WTC11 (cell line): ENCODE data around the gene TMEM260. TPM values are rescaled to one million over a fixed set of nuclear protein-coding genes. Genes with fewer than 3 reads are reported as not detected.

Experiments used
- ATAC-seq: fragments of 200-7000 bp; cut with Tn5 transposase; 2 replicates; pipeline ENCODE4 v1.10.0; 2021; ENCODE audit warnings: mild to moderate bottlenecking, moderate library complexity
- CTCF ChIA-PET: fragments of 300-600 bp; sonication (Branson Sonifier 250); formaldehyde crosslinking; loops from one replicate; lab custom pipeline; 2021; ENCODE audit warnings: antibody characterized with exemption; lab: Charles Lee
- POLR2A ChIA-PET: fragments of 350-600 bp; sonication (Branson Sonifier 250); formaldehyde crosslinking; loops from one replicate; lab custom pipeline; 2021; ENCODE audit warnings: antibody characterized with exemption; lab: Charles Lee
- DNase-seq: peaks from one replicate; pipeline ENCODE4 v3.0.0; 2021; ENCODE audit warnings: low spot score
- H3K27ac Mint-ChIP-seq: 2 replicates; pipeline ENCODE4 v1.8.0; 2021; ENCODE audit warnings: mixed read lengths
- H3K27me3 Mint-ChIP-seq: 2 replicates; pipeline ENCODE4 v1.8.0; 2021; ENCODE audit warnings: low read depth, mild to moderate bottlenecking, moderate library complexity, mixed read lengths
- H3K36me3 Mint-ChIP-seq: 2 replicates; pipeline ENCODE4 v1.8.0; 2021; ENCODE audit warnings: mixed read lengths
- H3K4me1 Mint-ChIP-seq: 2 replicates; pipeline ENCODE4 v1.8.0; 2022; ENCODE audit warnings: mixed read lengths
- H3K4me3 Mint-ChIP-seq: 2 replicates; pipeline ENCODE4 v1.8.0; 2021; ENCODE audit warnings: mild to moderate bottlenecking, moderate library complexity, mixed read lengths
- H3K9me3 Mint-ChIP-seq: 2 replicates; pipeline ENCODE4 v1.8.0; 2021; ENCODE audit warnings: mixed read lengths
- FOXK1 ChIP-seq: sonication (generic); formaldehyde crosslinking; IDR thresholded peaks from 2 replicates; pipeline ENCODE4 v1.8.0; 2022; ENCODE audit warnings: mild to moderate bottlenecking, moderate library complexity, missing genetic modification reagents
- FOXP1 ChIP-seq: sonication (generic); formaldehyde crosslinking; IDR thresholded peaks from 2 replicates; pipeline ENCODE4 v1.8.0; 2022; ENCODE audit warnings: missing genetic modification reagents, mild to moderate bottlenecking, moderate library complexity, borderline replicate concordance
- GABPB1 ChIP-seq: sonication (generic); formaldehyde crosslinking; IDR thresholded peaks from 2 replicates; pipeline ENCODE4 v1.8.1; 2023; ENCODE audit warnings: mild to moderate bottlenecking, missing genetic modification reagents
- GRHL2 ChIP-seq: fragments of 250-450 bp; sonication (Bioruptor Pico); IDR thresholded peaks from 2 replicates; pipeline ENCODE4 v1.8.0; 2022; ENCODE audit warnings: mild to moderate bottlenecking, moderate library complexity; ENCODE audit not compliant: insufficient replicate concordance, severe bottlenecking
- JUN ChIP-seq: sonication (generic); formaldehyde crosslinking; IDR thresholded peaks from 2 replicates; pipeline ENCODE4 v1.8.0; 2023; ENCODE audit warnings: mild to moderate bottlenecking, missing genetic modification reagents
- KAT7 ChIP-seq: sonication (generic); formaldehyde crosslinking; IDR thresholded peaks from 2 replicates; pipeline ENCODE4 v1.8.1; 2023; ENCODE audit warnings: missing genetic modification reagents, mild to moderate bottlenecking, borderline replicate concordance
- MXD4 ChIP-seq: fragments of 250-450 bp; sonication (Bioruptor Pico); IDR thresholded peaks from 2 replicates; pipeline ENCODE4 v1.8.0; 2021; ENCODE audit warnings: mild to moderate bottlenecking, moderate library complexity, borderline replicate concordance
- MYBL2 ChIP-seq: sonication (generic); formaldehyde crosslinking; IDR thresholded peaks from 2 replicates; pipeline ENCODE4 v1.8.1; 2023; ENCODE audit warnings: mild to moderate bottlenecking, moderate library complexity, missing genetic modification reagents
- NR1H2 ChIP-seq: sonication (generic); formaldehyde crosslinking; IDR thresholded peaks from 2 replicates; pipeline ENCODE4 v1.9.0; 2021; ENCODE audit warnings: mild to moderate bottlenecking, moderate library complexity, missing genetic modification reagents
- NR2C2 ChIP-seq: sonication (generic); formaldehyde crosslinking; IDR thresholded peaks from 2 replicates; pipeline ENCODE4 v1.8.0; 2022; ENCODE audit warnings: mild to moderate bottlenecking, missing genetic modification reagents
- TCF7 ChIP-seq: sonication (generic); formaldehyde crosslinking; IDR thresholded peaks from 2 replicates; pipeline ENCODE4 v1.8.0; 2022; ENCODE audit warnings: mild to moderate bottlenecking, low read depth, missing genetic modification reagents, moderate library complexity
- TP53 ChIP-seq: sonication (generic); formaldehyde crosslinking; IDR thresholded peaks from 2 replicates; pipeline ENCODE4 v1.8.1; 2023; ENCODE audit warnings: mild to moderate bottlenecking, missing genetic modification reagents
- ZNF232 ChIP-seq: sonication (generic); formaldehyde crosslinking; IDR thresholded peaks from 2 replicates; pipeline ENCODE4 v1.8.0; 2022; ENCODE audit warnings: mild to moderate bottlenecking, missing genetic modification reagents
- ZNF263 ChIP-seq: sonication (generic); formaldehyde crosslinking; IDR thresholded peaks from 2 replicates; pipeline ENCODE4 v1.8.1; 2022; ENCODE audit warnings: low read depth, mild to moderate bottlenecking, moderate library complexity, missing genetic modification reagents
- total RNA-seq: library from RNA; stranded (reverse); gene quantifications from 3 replicates; pipeline ENCODE4 v1.2.3, GENCODE V29; 2021
- TF ChIP-seq, protein P1 (sequence below): sonication (generic); formaldehyde crosslinking; IDR thresholded peaks from 2 replicates; pipeline ENCODE4 v1.8.1; 2022; ENCODE audit warnings: low read depth, mild to moderate bottlenecking, moderate library complexity, missing genetic modification reagents, borderline replicate concordance
- TF ChIP-seq, protein P2 (sequence below): fragments of 250-450 bp; sonication (Bioruptor Pico); IDR thresholded peaks from 2 replicates; pipeline ENCODE4 v1.9.0; 2021; ENCODE audit warnings: mild to moderate bottlenecking, borderline replicate concordance
- TF ChIP-seq, protein P3 (sequence below): sonication (generic); formaldehyde crosslinking; IDR thresholded peaks from 2 replicates; pipeline ENCODE4 v1.8.0; 2022; ENCODE audit warnings: mild to moderate bottlenecking, missing genetic modification reagents
- TF ChIP-seq, protein P4 (sequence below): sonication (generic); formaldehyde crosslinking; IDR thresholded peaks from 2 replicates; pipeline ENCODE4 v1.8.1; 2023; ENCODE audit warnings: mild to moderate bottlenecking, missing genetic modification reagents
- TF ChIP-seq, protein P5 (sequence below): sonication (generic); formaldehyde crosslinking; IDR thresholded peaks from 2 replicates; pipeline ENCODE4 v1.8.1; 2023; ENCODE audit warnings: mild to moderate bottlenecking, missing genetic modification reagents, moderate library complexity
- TF ChIP-seq, protein P6 (sequence below): fragments of 200-600 bp; IDR thresholded peaks from 2 replicates; pipeline ENCODE4 v1.8.0; 2022; ENCODE audit warnings: antibody characterized with exemption

TMEM260 gene
- total RNA-seq, 1 experiment from 2014 or later: 17.9 TPM

DNA sequence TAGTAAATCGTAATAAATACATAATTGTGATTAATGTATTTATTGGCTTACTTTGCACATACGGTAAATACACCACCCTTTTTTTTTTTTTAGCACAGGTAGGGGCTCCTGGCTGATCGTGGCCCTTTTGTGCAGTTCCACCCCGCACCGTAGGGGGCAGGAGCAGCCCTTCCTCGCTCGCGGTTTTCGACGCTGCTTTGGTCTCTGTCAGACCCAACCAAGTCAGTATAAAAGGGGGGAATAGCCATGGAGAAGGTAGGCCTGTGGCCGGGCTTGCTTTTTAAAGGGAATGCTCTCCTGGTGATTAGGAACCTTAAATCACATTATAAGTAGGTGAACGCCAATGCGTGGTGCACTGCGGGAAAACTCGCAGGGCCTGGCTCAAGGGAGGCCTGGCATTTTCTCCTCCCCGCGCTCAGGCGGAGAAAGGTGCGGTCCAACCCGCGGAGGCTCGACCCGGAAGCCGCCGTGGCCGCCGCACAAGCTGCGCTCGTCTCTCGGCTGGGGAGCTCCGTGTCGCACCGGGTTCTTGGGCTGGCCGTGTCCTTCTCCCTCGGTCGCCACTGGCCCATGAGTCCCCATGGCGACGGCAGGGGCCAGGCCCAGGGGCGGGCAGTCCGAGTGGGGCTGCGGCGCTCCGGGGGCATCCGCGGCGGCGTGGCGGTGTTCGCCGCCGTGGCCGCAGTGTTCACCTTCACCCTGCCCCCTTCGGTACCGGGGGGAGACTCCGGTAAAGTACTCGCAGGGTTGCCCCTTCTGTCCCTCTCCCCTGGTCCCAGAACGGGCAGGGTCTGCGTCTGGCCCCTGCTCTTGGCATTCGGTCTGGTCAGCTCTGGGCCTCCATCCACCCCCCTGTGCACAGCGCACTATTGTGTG is at the start of gene TMEM260 (continued):
- TF ChIP-seq, protein P1, sequence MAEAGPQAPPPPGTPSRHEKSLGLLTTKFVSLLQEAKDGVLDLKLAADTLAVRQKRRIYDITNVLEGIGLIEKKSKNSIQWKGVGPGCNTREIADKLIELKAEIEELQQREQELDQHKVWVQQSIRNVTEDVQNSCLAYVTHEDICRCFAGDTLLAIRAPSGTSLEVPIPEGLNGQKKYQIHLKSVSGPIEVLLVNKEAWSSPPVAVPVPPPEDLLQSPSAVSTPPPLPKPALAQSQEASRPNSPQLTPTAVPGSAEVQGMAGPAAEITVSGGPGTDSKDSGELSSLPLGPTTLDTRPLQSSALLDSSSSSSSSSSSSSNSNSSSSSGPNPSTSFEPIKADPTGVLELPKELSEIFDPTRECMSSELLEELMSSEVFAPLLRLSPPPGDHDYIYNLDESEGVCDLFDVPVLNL (CRISPR knock-in tag): no peak
- TF ChIP-seq GABPB1 (CRISPR knock-in tag): no peak; the same call in 1 of the 2 replicates
- TF ChIP-seq, all 79 proteins: peak for 13

DNA sequence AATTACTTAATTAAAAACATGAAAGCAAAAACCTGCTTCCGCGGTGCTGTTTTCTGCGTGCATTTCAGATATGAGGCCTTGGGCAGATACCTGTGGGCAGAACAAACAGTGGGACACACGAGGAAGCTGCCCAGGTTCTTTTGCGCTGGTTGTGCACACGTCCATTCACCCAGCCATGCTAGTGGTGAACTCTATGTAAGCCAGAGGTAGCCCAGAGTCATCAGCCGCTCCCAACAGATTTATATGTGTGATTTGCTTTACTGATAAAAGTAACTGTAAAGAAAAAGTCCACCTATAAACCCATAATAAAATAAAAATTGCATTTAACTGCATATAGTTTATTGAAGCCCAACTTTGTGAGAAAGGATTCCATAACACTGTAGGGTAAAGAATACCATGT is 47.1 kb upstream of the TMEM260 start:
- ATAC-seq (no peak), DNase-seq (no peak)
- H3K9me3 Mint-ChIP-seq: no peaks in the 10 kb centered on the region
- POLR2A ChIA-PET: no interaction called here
- CTCF ChIA-PET: no interaction called here
- H3K4me3 Mint-ChIP-seq: no peak overlapping the region
- H3K27me3 Mint-ChIP-seq: peaks cover 4% of the 10 kb centered on the region; the same call in 1 of the 2 replicates
- peaks cover 5% of the 10 kb centered on the region for H3K4me1 Mint-ChIP-seq
- no peaks in the 10 kb centered on the region for H3K36me3 Mint-ChIP-seq
- TF ChIP-seq MYBL2 (CRISPR knock-in tag) (no peak), MXD4 (CRISPR knock-in tag) (no peak), JUN (CRISPR knock-in tag) (no peak), GRHL2 (CRISPR knock-in tag) (no peak), FOXK1 (CRISPR knock-in tag) (no peak), ZNF232 (CRISPR knock-in tag) (no peak), NR2C2 (CRISPR knock-in tag) (no peak)
- TF ChIP-seq, protein P2, sequence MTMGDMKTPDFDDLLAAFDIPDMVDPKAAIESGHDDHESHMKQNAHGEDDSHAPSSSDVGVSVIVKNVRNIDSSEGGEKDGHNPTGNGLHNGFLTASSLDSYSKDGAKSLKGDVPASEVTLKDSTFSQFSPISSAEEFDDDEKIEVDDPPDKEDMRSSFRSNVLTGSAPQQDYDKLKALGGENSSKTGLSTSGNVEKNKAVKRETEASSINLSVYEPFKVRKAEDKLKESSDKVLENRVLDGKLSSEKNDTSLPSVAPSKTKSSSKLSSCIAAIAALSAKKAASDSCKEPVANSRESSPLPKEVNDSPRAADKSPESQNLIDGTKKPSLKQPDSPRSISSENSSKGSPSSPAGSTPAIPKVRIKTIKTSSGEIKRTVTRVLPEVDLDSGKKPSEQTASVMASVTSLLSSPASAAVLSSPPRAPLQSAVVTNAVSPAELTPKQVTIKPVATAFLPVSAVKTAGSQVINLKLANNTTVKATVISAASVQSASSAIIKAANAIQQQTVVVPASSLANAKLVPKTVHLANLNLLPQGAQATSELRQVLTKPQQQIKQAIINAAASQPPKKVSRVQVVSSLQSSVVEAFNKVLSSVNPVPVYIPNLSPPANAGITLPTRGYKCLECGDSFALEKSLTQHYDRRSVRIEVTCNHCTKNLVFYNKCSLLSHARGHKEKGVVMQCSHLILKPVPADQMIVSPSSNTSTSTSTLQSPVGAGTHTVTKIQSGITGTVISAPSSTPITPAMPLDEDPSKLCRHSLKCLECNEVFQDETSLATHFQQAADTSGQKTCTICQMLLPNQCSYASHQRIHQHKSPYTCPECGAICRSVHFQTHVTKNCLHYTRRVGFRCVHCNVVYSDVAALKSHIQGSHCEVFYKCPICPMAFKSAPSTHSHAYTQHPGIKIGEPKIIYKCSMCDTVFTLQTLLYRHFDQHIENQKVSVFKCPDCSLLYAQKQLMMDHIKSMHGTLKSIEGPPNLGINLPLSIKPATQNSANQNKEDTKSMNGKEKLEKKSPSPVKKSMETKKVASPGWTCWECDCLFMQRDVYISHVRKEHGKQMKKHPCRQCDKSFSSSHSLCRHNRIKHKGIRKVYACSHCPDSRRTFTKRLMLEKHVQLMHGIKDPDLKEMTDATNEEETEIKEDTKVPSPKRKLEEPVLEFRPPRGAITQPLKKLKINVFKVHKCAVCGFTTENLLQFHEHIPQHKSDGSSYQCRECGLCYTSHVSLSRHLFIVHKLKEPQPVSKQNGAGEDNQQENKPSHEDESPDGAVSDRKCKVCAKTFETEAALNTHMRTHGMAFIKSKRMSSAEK (CRISPR knock-in tag): no peak
- TF ChIP-seq, protein P3, sequence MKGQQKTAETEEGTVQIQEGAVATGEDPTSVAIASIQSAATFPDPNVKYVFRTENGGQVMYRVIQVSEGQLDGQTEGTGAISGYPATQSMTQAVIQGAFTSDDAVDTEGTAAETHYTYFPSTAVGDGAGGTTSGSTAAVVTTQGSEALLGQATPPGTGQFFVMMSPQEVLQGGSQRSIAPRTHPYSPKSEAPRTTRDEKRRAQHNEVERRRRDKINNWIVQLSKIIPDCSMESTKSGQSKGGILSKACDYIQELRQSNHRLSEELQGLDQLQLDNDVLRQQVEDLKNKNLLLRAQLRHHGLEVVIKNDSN (CRISPR knock-in tag): no peak
- TF ChIP-seq, protein P4, sequence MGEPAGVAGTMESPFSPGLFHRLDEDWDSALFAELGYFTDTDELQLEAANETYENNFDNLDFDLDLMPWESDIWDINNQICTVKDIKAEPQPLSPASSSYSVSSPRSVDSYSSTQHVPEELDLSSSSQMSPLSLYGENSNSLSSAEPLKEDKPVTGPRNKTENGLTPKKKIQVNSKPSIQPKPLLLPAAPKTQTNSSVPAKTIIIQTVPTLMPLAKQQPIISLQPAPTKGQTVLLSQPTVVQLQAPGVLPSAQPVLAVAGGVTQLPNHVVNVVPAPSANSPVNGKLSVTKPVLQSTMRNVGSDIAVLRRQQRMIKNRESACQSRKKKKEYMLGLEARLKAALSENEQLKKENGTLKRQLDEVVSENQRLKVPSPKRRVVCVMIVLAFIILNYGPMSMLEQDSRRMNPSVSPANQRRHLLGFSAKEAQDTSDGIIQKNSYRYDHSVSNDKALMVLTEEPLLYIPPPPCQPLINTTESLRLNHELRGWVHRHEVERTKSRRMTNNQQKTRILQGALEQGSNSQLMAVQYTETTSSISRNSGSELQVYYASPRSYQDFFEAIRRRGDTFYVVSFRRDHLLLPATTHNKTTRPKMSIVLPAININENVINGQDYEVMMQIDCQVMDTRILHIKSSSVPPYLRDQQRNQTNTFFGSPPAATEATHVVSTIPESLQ (CRISPR knock-in tag): no peak
- H3K27ac Mint-ChIP-seq: no peak overlapping the region

DNA sequence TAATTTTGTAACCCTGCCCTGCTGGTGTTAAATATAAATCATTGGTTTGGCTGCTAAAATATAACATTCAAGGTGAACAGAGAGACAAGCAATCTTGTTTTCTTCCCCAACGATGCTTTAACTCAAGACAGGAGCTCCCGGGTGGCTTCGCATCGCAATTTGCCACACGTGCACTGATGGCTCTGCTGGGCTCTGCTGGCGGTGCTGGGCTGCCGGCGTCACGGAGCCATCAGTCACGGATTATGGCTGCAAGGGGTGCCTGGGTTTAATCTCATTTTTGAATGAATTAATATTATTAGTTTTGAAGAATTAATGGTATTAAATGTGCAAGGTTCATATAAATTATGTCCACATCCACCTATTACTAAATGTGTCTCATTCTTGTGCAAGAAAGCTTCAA is 44.9 kb upstream of the TMEM260 start:
- H3K4me3 Mint-ChIP-seq: no peak overlapping the region
- H3K4me1 Mint-ChIP-seq: peaks cover 5% of the 10 kb centered on the region
- no peaks in the 10 kb centered on the region for H3K9me3 Mint-ChIP-seq
- ChIA-PET POLR2A (no interaction called here), CTCF (no interaction called here)
- no peak overlapping the region for H3K27ac Mint-ChIP-seq
- no peak for TF ChIP-seq ZNF263 (CRISPR knock-in tag)
- TF ChIP-seq TP53: no peak
- no peak for TF ChIP-seq TCF7 (CRISPR knock-in tag)
- TF ChIP-seq, protein P5, sequence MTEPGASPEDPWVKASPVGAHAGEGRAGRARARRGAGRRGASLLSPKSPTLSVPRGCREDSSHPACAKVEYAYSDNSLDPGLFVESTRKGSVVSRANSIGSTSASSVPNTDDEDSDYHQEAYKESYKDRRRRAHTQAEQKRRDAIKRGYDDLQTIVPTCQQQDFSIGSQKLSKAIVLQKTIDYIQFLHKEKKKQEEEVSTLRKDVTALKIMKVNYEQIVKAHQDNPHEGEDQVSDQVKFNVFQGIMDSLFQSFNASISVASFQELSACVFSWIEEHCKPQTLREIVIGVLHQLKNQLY (CRISPR knock-in tag): no peak
- no peak for TF ChIP-seq ZNF232 (CRISPR knock-in tag)
- no peak for TF ChIP-seq NR1H2 (CRISPR knock-in tag)
- TF ChIP-seq, protein P1 (CRISPR knock-in tag): no peak
- no peak for TF ChIP-seq KAT7 (CRISPR knock-in tag)
- no peak for TF ChIP-seq FOXK1 (CRISPR knock-in tag)
- TF ChIP-seq FOXP1 (CRISPR knock-in tag): no peak
- TF ChIP-seq, protein P6, sequence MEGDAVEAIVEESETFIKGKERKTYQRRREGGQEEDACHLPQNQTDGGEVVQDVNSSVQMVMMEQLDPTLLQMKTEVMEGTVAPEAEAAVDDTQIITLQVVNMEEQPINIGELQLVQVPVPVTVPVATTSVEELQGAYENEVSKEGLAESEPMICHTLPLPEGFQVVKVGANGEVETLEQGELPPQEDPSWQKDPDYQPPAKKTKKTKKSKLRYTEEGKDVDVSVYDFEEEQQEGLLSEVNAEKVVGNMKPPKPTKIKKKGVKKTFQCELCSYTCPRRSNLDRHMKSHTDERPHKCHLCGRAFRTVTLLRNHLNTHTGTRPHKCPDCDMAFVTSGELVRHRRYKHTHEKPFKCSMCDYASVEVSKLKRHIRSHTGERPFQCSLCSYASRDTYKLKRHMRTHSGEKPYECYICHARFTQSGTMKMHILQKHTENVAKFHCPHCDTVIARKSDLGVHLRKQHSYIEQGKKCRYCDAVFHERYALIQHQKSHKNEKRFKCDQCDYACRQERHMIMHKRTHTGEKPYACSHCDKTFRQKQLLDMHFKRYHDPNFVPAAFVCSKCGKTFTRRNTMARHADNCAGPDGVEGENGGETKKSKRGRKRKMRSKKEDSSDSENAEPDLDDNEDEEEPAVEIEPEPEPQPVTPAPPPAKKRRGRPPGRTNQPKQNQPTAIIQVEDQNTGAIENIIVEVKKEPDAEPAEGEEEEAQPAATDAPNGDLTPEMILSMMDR: no peak
- TF ChIP-seq, all 79 proteins: peak for 0
- DNase-seq (no peak), ATAC-seq (no peak)
- no peaks in the 10 kb centered on the region for H3K36me3 Mint-ChIP-seq
- no peaks in the 10 kb centered on the region for H3K27me3 Mint-ChIP-seq
